GM12878 (cell line): Measurements from ENCODE around the gene ELOA. TPM values are rescaled to one million over a fixed set of nuclear protein-coding genes. Genes with fewer than 3 reads are reported as not detected.

Experiments
- ATAC-seq: fragments of 200-7000 bp; cut with Tn5 transposase; 3 replicates; pipeline ENCODE4 v1.9.1; 2020; ENCODE audit warnings: mild to moderate bottlenecking, moderate library complexity
- BruUV-seq: library from RNA; stranded (reverse); fragments of 400-500 nt; replicated peaks from 2 replicates; lab custom pipeline; 2021; lab: Mats Ljungman, UMichigan
- CTCF ChIA-PET: fragments of 300-600 bp; sonication (Branson Sonifier 250); formaldehyde crosslinking; extraction: SDS; loops from one replicate; lab custom pipeline; 2021; ENCODE audit warnings: inconsistent platforms; lab: Yijun Ruan, JAX
- POLR2A ChIA-PET: fragments of 350-600 bp; formaldehyde crosslinking; extraction: SDS; loops from one replicate; lab custom pipeline; 2021; ENCODE audit warnings: inconsistent platforms; lab: Charles Lee
- RAD21 ChIA-PET: fragments of 300-600 bp; sonication (Branson Sonifier 250); formaldehyde crosslinking; loops from one replicate; lab custom pipeline; 2023; ENCODE audit warnings: antibody characterized with exemption; ENCODE audit not compliant: unreplicated experiment; lab: Charles Lee
- SMC1A ChIA-PET: fragments of 300-600 bp; sonication (Branson Sonifier 250); formaldehyde crosslinking; loops from one replicate; lab custom pipeline; 2023; ENCODE audit not compliant: unreplicated experiment, uncharacterized antibody; lab: Charles Lee
- DNase-seq: peaks from one replicate; pipeline ENCODE4 v3.0.0-alpha.2; 2011; ENCODE audit warnings: low read depth, low spot score
- FAIRE-seq: peaks from 3 replicates; lab custom pipeline; 2011; peaks lifted over from hg19 to GRCh38; lab: Jason Lieb, UNC
- H2AFZ ChIP-seq: 2 replicates; pipeline ENCODE4 v1.6.0; 2011; ENCODE audit warnings: low read depth, low read length, control low read depth; ENCODE audit not compliant: control insufficient read depth
- H3K27ac ChIP-seq: 2 replicates; pipeline ENCODE4 v1.5.1; 2011; ENCODE audit warnings: control low read depth; ENCODE audit not compliant: control insufficient read depth, insufficient read depth
- H3K27me3 ChIP-seq, 2 experiments: replicated peaks in 1 of 2; 2 replicates each; pipeline versions ENCODE4 v1.6.0 to v1.6.1; 2011; ENCODE audit warnings: low read length in 1 of 2; ENCODE audit not compliant: control insufficient read depth in 2 of 2, insufficient read depth in 2 of 2
- H3K36me3 ChIP-seq, 2 experiments: 2 replicates each; pipeline ENCODE4 v1.5.1; 2011; ENCODE audit warnings: low read length in 1 of 2; ENCODE audit not compliant: control insufficient read depth in 2 of 2, insufficient read depth in 2 of 2
- H3K4me1 ChIP-seq: 2 replicates; pipeline ENCODE4 v1.6.1; 2011; ENCODE audit warnings: mild to moderate bottlenecking, low read length, moderate library complexity, mixed read lengths; ENCODE audit not compliant: control insufficient read depth, insufficient read depth
- H3K4me2 ChIP-seq: 2 replicates; pipeline ENCODE4 v1.6.0; 2011; ENCODE audit warnings: control low read depth; ENCODE audit not compliant: control insufficient read depth, insufficient read depth
- H3K4me3 ChIP-seq: fragments of 200-600 bp; sonication (generic); 2 replicates; pipeline ENCODE4 v1.5.1; 2016
- H3K79me2 ChIP-seq: 2 replicates; pipeline ENCODE4 v1.6.0; 2011; ENCODE audit warnings: low read length; ENCODE audit not compliant: control insufficient read depth, insufficient read depth
- H3K9ac ChIP-seq: 2 replicates; pipeline ENCODE4 v1.8.0; 2011; ENCODE audit warnings: low read length, control low read depth, mixed read lengths; ENCODE audit not compliant: control insufficient read depth, insufficient read depth
- H3K9me3 ChIP-seq: replicated peaks from 3 replicates; pipeline ENCODE4 v1.5.1; 2011; ENCODE audit warnings: mild to moderate bottlenecking, low read length; ENCODE audit not compliant: control insufficient read depth, insufficient read depth
- H4K20me1 ChIP-seq: 2 replicates; pipeline ENCODE4 v1.6.0; 2011; ENCODE audit not compliant: control insufficient read depth, insufficient read depth
- BRCA1 ChIP-seq: IDR thresholded peaks from 2 replicates; pipeline ENCODE4 v1.6.1; 2011; ENCODE audit warnings: low read depth, low read length, improper control_type of control experiment
- CHD1 ChIP-seq: IDR thresholded peaks from 2 replicates; pipeline ENCODE4 v1.6.1; 2012; ENCODE audit warnings: low read depth, low read length, improper control_type of control experiment
- E2F8 ChIP-seq: fragments of 450-650 bp; IDR thresholded peaks from 2 replicates; pipeline ENCODE4 v1.6.1; 2018; ENCODE audit warnings: mild to moderate bottlenecking, low read depth, moderate library complexity; ENCODE audit not compliant: partially characterized antibody
- HCFC1 ChIP-seq: fragments of 150-350 bp; IDR thresholded peaks from 2 replicates; pipeline ENCODE4 v1.6.1; 2014; ENCODE audit warnings: low read length
- MYB ChIP-seq: fragments of 150-350 bp; IDR thresholded peaks from 2 replicates; pipeline ENCODE4 v1.6.1; 2014; ENCODE audit warnings: mild to moderate bottlenecking, low read depth, low read length, borderline replicate concordance
- PAX8 ChIP-seq: fragments of 450-650 bp; IDR thresholded peaks from 2 replicates; pipeline ENCODE4 v1.6.1; 2017; ENCODE audit warnings: mild to moderate bottlenecking, moderate library complexity
- ZBTB40 ChIP-seq: fragments of 450-650 bp; IDR thresholded peaks from 2 replicates; pipeline ENCODE4 v1.6.1; 2016; ENCODE audit warnings: mild to moderate bottlenecking, moderate library complexity, borderline replicate concordance
- WGBS: methylation state at CpG from one replicate; pipeline ENCODE4 v1.1.6; 2016; ENCODE audit warnings: low lambda C conversion rate; ENCODE audit not compliant: insufficient replicate concordance, insufficient coverage; ENCODE audit errors: missing lambda C conversion rate; 5-methylcytosine and 5-hydroxymethylcytosine counted together
- in situ Hi-C: fragments of 300-500 bp; cut with MboI; formaldehyde crosslinking; loops from 9 replicates; pipeline ENCODE4 v1.14.3; 2018; ENCODE audit warnings: mixed read lengths
- intact Hi-C: fragments of 100-400 bp; cut with micrococcal nuclease; formaldehyde crosslinking; loops from one replicate; pipeline ENCODE4 v1.14.2; 2022; ENCODE audit not compliant: unreplicated experiment
- polyA plus RNA-seq, 11 experiments: library from polyadenylated mRNA; depleted of rRNA in 4 of 11; unstranded in 6 of 11; stranded (reverse) in 5 of 11; fragments of >200 nt; fragmentation: Nextera tagmentation in 4 of 11; fragmentation: Illumina TruSeq in 1 of 11; extraction: Ambion mirVana in 4 of 11; extraction: Trizol in 1 of 11; gene quantifications; 1 replicate in 1 of 11; 2 replicates in 10 of 11; pipeline versions ENCODE4 v1.2.1 to v1.2.3, GENCODE V29; 2011 to 2016; ENCODE audit warnings: inconsistent platforms in 2 of 11, missing spikeins in 2 of 11, low read depth in 1 of 11
- total RNA-seq, 4 experiments: library from RNA; depleted of rRNA in 3 of 4; stranded (reverse); fragments of >200 nt in 3 of 4; fragmentation: Illumina TruSeq in 1 of 4; extraction: Trizol in 1 of 4; gene quantifications; 2 replicates each; pipeline versions ENCODE4 v1.2.1 to v1.2.3, GENCODE V29; 2013 to 2021

Gene ELOA
- total and polyA plus RNA-seq, 10 of the 15 experiments (the other 5 are each of a cell fraction or from before 2014, with no cell fraction given), result 20.1 to 63.6 (median 39.8) TPM

GRCh38 chr1:23751050-23751814 is 8.0 kb downstream of the ELOA start (continued):
- no peak for TF ChIP-seq E2F8

- BruUV-seq, result no TSS peak
- ChIA-PET POLR2A (interaction anchor here (1.0 to 1.5 kb wide), 2 partner anchors 15 to 115 kb away, joined by 3 read pairs; no protein-coding TSS in a partner anchor), CTCF (interaction anchor here (0.6 to 11.3 kb wide), 20 partner anchors 9 to 212 kb away, joined by 3 to 155 read pairs (median 4); partner anchors contain the start of genes ELOA and RPL11)
- in situ Hi-C loops, result loop anchor here (5.0 kb wide), 1 partner anchor 205 kb away; no protein-coding TSS in a partner anchor
- DNase-seq, result no peak
- H3K27ac ChIP-seq, result no peak overlapping the region
- no peak for TF ChIP-seq MYB
- no peak for TF ChIP-seq HCFC1
- TF ChIP-seq BRCA1, result no peak
- no peak for TF ChIP-seq CHD1
- no peak for TF ChIP-seq PAX8
- TF ChIP-seq ZBTB40, result no peak
- TF ChIP-seq, all 136 proteins: peak for 0
- no peak overlapping the region for H3K4me2 ChIP-seq
- no peaks in the 10 kb centered on the region for H3K4me1 ChIP-seq
- ChIA-PET SMC1A (interaction anchor here (0.7 to 1.6 kb wide), 11 partner anchors 16 to 255 kb away, joined by 3 to 6 read pairs (median 3); partner anchors contain the start of gene RPL11), RAD21 (interaction anchor here (0.6 to 1.7 kb wide), 6 partner anchors 29 to 255 kb away, joined by 3 to 5 read pairs (median 4); no protein-coding TSS in a partner anchor)
- intact Hi-C loops, result loop anchor here (2.0 kb wide), 2 partner anchors 115 to 207 kb away; no protein-coding TSS in a partner anchor
- H3K79me2 ChIP-seq, result peaks cover 42% of the 10 kb centered on the region
- ATAC-seq (no peak), FAIRE-seq (no peak)
- no peaks in the 10 kb centered on the region for H3K27me3 ChIP-seq
- no peaks in the 10 kb centered on the region for H3K9me3 ChIP-seq
- peaks cover 4% of the 10 kb centered on the region for H4K20me1 ChIP-seq
- 98% methylated on average over 4 of the region's 4 CpGs for WGBS
- no peak overlapping the region for H2AFZ ChIP-seq
- H3K9ac ChIP-seq, result no peak overlapping the region
- no peak overlapping the region for H3K4me3 ChIP-seq
- H3K36me3 ChIP-seq, result peaks cover 37 to 48% of the 10 kb centered on the region in 2 experiments
Measured at GRCh38 chr1:23751815-23752200, 8.5 kb downstream of the ELOA start.
